Measurements from ENCODE around the gene MTHFSD.

The MTHFSD gene

GRCh38 chr16:86530251-86531190 is 24.5 kb downstream of the MTHFSD start:
- no peak for DNase-seq (ENCODE audit: low read depth in 2 of 2)

DNA sequence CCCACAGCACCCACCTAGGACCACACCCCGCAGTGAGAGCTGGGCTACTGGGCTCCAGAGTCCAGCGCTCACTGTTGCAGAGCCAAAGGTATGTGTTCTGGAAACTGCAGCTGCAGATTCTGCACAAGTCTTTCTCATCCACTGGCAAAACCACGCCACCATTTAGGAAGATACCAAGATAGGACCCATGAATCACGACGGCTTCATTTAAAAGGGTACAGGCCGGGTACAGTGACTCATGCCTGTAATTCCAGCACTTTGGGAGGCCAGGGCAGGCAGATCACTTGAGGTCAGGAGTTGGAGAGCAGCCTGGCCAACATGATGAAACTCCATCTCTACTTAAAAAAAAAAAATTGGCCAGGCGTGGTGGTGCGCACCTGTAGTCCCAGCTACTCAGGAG is 25.9 kb downstream of the MTHFSD start:
- DNase-seq (ENCODE audit: low read depth in 2 of 2) = no peak

GRCh38 chr16:86528061-86528929 is 26.7 kb downstream of the MTHFSD start:
- no peak for DNase-seq (ENCODE audit: low read depth in 2 of 2)

- no peak for DNase-seq (ENCODE audit: low read depth in 2 of 2)
These were observed 27.7 kb downstream of the MTHFSD start for GRCh38 chr16:86527366-86527765.

DNA sequence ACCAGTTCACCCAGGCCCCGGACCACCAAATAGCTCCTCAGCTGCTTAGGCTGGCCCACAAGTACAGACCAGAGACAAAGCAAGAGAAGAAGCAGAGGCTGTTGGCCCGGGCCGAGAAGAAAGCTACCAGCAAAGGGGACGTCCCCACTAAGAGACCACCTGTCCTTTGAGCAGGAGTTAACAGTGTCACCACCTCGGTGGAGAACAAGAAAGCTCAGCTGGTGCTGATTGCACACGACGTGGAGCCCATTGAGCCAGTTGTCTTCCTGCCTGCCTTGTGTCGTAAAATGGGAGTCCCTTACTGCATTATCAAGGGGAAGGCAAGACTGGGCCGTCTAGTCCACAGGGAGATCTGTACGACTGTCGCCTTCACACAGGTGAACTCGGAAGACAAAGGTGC is 29.3 kb downstream of the MTHFSD start:
- no peak for DNase-seq (ENCODE audit: low read depth in 2 of 2)

- DNase-seq (ENCODE audit: low read depth in 2 of 2) = no peak
These were observed 31.0 kb downstream of the MTHFSD start for GRCh38 chr16:86524029-86524428.

GRCh38 chr16:86523166-86523740 is 31.8 kb downstream of the MTHFSD start:
- DNase-seq (ENCODE audit: low read depth in 2 of 2) = no peak

- DNase-seq (ENCODE audit: low read depth in 2 of 2) = no peak
These were observed 32.4 kb downstream of the MTHFSD start for GRCh38 chr16:86522634-86523033.

DNA sequence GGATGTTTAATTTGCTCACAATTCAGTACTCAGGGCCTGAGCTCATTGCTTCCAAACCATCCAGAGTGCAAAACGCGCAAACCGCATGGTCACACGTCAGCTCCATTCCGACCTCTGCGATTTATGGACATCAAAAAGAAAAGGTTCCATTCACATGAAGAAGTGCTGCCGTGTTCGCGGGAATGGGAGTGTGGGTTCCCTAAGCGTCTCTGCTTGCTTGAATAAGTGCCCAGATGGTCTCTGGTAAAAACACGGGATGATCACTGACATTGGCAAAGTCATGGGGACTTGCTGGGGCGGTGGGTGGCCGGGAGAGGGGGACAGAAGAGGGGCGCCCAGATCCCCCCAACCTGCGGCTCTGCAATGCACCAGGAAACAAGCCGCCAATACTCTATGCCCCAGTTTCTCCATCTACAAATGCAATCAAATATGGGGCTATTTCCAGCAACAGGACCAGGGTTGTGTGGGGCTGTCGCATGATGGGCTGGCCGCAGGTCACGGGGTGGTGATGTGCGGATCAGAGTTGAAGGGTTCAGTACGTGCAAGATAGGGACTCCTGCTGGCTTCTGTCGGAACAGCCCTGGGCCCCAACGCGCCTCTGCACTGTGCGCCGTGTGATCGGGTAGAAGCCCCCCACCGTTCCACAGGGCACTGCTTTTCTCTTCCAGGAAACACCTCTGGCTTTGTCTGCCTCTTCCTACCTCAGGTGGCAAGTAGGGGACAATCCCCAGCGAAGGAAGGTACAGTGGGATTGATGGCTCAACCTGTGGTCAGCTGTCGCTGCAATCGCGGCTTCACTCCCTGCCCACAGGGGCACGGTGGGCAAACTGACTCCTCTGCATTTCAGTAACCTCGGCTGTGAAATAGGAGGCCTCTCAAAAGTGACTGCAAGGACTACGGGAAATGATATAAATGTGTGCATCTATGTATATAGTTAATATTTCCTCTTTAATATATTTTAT is 33.5 kb downstream of the MTHFSD start:
- DNase-seq (ENCODE audit: low read depth in 2 of 2) = no peak

DNA sequence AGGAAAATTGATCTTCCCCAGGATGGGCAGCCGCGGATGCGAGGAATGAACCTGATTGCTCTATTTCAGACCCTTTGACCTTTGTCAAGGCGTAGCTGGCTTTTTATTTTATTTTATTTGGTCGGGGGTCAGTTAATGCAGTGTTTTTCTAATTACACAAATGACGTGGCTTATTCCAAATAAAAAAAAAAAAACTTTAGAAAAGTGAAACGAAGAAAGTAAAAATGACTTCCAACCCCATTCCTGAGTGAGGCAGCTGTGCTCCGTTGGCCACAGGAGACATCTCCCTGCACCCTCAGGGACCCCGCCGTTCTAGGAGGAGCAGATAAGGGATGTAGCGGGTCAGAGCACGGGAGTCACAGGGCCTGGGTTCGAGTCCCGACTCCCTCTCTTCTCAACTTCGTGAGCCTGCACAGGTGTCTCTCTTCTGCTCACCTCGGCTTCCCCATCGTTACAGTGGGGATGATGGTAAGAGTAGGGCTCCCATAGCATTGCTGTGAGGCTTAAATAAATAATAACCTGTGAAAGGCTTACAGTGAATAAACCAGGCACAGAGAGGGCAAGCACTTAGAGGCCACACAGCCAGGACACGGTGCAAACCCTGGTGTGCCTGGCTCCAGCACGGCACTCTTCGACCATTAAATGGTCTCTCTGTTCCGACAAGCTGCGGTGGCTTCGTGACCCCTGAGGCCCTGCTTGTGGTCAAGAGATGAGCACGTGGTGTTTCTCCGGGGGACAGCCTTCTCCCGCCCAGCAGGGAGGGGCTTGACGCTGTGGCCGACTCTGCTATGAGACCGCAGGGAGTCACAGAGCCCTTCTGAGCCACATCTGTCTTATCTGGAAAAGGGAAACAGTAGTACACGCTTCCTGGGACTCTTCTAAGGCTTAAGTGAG is 34.5 kb downstream of the MTHFSD start:
- DNase-seq (ENCODE audit: low read depth in 2 of 2) = no peak

GRCh38 chr16:86519649-86520316 is 35.3 kb downstream of the MTHFSD start:
- no peak for DNase-seq (ENCODE audit: low read depth in 2 of 2)

DNA sequence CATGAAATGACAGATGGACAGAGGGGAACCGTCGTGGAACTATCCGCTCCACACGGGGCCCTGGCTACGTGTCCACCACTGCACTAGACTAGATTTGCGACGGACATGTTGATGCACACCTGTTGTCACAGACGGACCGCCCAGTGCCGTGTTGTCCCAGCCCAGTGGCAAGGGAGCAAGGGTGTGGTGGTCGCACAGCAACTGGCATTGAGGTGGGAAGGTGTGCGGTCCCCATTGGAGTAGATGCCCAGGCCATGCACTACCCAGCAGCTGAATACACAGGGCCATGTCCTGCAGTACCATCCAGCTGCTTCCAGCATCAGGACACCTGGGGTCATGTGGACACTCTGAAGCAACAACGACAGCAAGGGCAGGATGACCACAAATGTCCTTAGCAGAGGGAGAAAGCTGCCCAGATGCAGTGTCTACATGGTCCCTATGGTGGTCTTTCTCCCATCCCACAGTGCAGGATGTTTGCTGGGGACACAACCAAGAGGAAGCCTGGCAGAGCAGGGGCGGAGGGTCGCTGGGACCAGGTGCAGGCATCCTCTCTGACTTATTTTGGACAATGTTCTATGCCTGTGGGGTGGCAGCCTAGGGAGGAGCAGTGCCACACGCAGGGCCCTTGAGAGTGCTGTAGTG is 35.9 kb downstream of the MTHFSD start:
- DNase-seq (ENCODE audit: low read depth in 2 of 2) = no peak

- no peak for DNase-seq (ENCODE audit: low read depth in 2 of 2)
These were observed 37.3 kb downstream of the MTHFSD start for GRCh38 chr16:86517652-86518258.

GRCh38 chr16:86517033-86517432 is 38.0 kb downstream of the MTHFSD start:
- no peak for DNase-seq (ENCODE audit: low read depth in 2 of 2)

DNA sequence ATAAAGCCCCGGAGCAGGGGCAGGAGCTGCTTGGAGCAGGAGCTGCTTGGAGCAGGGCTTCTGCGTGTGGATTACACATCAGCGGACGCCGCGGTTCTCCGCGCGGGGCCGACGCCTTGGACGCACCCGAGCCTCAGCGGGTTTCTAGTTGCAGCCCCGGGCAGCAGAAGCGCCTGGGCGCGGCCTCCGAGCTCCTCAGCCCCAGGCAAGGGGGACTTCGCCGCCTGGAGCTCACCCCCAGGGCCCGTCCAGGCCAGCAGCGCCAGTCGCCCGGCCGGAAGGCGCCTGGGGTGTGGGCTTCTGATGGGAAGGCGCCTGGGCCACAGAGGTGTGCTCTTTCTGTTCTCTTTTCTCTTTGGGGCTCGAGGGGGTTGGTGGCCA is 38.4 kb downstream of the MTHFSD start:
- DNase-seq (ENCODE audit: low read depth in 2 of 2) = no peak

DNA sequence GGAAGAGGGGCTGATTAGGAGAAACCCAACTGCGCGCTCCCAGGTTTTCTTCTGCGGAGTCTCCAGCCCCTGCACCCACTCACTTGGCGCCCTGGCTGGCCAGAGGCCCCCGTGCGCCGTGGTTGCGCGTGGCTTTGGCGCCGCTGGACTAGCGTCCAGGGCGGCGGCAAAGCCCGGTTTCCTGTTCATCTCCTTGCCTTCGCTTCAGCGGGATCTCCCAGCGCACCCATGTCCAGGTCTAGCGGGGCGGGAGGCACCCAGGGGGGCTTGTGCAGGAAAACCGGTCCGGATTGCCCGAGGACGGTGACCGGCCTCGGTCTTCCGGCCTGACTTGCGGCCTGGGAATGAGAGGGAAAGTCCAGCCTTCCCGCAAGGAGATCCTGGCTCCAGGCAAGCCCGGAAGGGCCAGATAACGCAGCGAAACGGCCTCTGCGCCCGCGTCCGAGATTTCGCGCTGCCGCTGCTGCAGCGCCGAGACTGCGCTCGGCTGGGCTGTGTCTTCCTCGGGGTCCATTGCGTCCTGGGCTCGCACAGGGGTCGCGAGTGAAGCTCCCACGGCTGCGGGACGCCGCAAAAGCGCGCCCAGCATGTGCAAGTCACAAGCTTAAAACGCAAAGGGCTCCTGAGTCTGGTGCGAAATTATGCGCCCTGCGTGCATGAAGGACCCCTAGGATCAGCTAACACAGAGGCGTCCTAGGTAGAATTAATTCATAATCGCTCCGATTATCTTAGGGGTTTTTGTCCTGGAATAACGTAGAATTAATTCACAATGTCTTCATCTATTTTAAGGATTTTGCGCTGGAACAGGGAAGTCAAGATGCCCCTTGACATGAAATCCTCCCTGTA is 39.0 kb downstream of the MTHFSD start:
- no peak for DNase-seq (ENCODE audit: low read depth in 2 of 2)

GRCh38 chr16:86515413-86515776 is 39.6 kb downstream of the MTHFSD start:
- DNase-seq (ENCODE audit: low read depth in 2 of 2) = no peak

Data from fibroblast of skin of left biceps (primary cell).